ENCODE data around the gene RRP12. TPM values are rescaled to one million over a fixed set of nuclear protein-coding genes. Genes with fewer than 3 reads are reported as not detected.

The RRP12 gene
- total and polyA plus RNA-seq, 2 of the 4 experiments (the other 2 are of a cell fraction): 21.5 to 23.3 TPM

- Histone ChIP-seq H3K4me3 (ENCODE audit: insufficient read depth, low read depth, low read length) (no peak overlapping the region), H4K20me1 (ENCODE audit: insufficient read depth, low read length) (no peaks in the 10 kb centered on the region; the same call in 1 of the 2 replicates), H2BK20ac (ENCODE audit: low read depth, low read length) (no peak overlapping the region), H3K36me3 (ENCODE audit: control insufficient read depth, insufficient read depth, low read length) (peaks cover 63% of the 10 kb centered on the region), H3K9me3 (ENCODE audit: control insufficient read depth, insufficient read depth, low read length) (no peaks in the 10 kb centered on the region), H2BK5ac (ENCODE audit: low read depth, low read length, poor library complexity, severe bottlenecking) (no peak overlapping the region), H4K91ac (ENCODE audit: insufficient read depth, low read depth, low read length) (no peak overlapping the region), H3K23ac (ENCODE audit: low read depth, low read length) (no peak overlapping the region), H3K27ac (ENCODE audit: insufficient read depth, low read length) (no peak overlapping the region), H4K5ac (ENCODE audit: low read depth, low read length) (no peak overlapping the region), H3K4ac (ENCODE audit: low read depth, low read length) (no peak overlapping the region), H3K14ac (replicated peaks; ENCODE audit: low read depth, low read length) (no peak overlapping the region), H2AFZ (replicated peaks; ENCODE audit: low read length, poor library complexity) (no peak overlapping the region), H2BK15ac (ENCODE audit: low read depth, low read length) (no peak overlapping the region), H3K9ac (ENCODE audit: low read depth, low read length) (no peak overlapping the region), H3K27me3 (ENCODE audit: control insufficient read depth, insufficient read depth, low read length) (no peaks in the 10 kb centered on the region), H2AK9ac (replicated peaks; ENCODE audit: low read depth, low read length, poor library complexity) (no peak overlapping the region), H2BK120ac (ENCODE audit: low read depth, low read length) (no peak overlapping the region), H3K56ac (ENCODE audit: extremely low read depth, insufficient read depth, low read length) (no peak overlapping the region), H4K8ac (ENCODE audit: low read depth in 2 of 2, low read length in 2 of 2) (no peak overlapping the region), H3K4me2 (ENCODE audit: low read depth, low read length) (no peak overlapping the region), H3K18ac (ENCODE audit: low read depth, low read length) (no peak overlapping the region), H3K9me1 (ENCODE audit: insufficient read depth, low read length) (no peaks in the 10 kb centered on the region), H3K4me1 (ENCODE audit: control insufficient read depth, insufficient read depth, low read length) (no peaks in the 10 kb centered on the region), H2AK5ac (ENCODE audit: low read depth, low read length) (no peak overlapping the region), H3K79me1 (ENCODE audit: low read depth in 1 of 2, low read length in 2 of 2) (no peaks in the 10 kb centered on the region)
- dilution Hi-C loops (cut with HindIII; ENCODE audit: low sequenced_read_pairs, unreplicated experiment): no loop called here
- in situ Hi-C loops (cut with MboI; ENCODE audit: low sequenced_read_pairs): no loop called here
- BruUV-seq (replicated peaks): no TSS peak
- TF ChIP-seq, protein P1, sequence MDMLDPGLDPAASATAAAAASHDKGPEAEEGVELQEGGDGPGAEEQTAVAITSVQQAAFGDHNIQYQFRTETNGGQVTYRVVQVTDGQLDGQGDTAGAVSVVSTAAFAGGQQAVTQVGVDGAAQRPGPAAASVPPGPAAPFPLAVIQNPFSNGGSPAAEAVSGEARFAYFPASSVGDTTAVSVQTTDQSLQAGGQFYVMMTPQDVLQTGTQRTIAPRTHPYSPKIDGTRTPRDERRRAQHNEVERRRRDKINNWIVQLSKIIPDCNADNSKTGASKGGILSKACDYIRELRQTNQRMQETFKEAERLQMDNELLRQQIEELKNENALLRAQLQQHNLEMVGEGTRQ (IDR thresholded peaks at IDR 0.05; ENCODE audit: low read depth, low read length): no peak
- TF ChIP-seq CTCF (conservative IDR thresholded peaks at IDR 0.05; ENCODE audit: low read depth, low read length) (no peak), NFE2L2 (IDR thresholded peaks at IDR 0.05; ENCODE audit: low read depth, low read length) (no peak), MAZ (IDR thresholded peaks at IDR 0.05; ENCODE audit: borderline replicate concordance, low read depth, low read length) (no peak), BHLHE40 (IDR thresholded peaks at IDR 0.05; ENCODE audit: low read depth, low read length) (no peak), SMC3 (IDR thresholded peaks at IDR 0.05; ENCODE audit: low read depth, low read length) (no peak), MAFK (IDR thresholded peaks at IDR 0.05; ENCODE audit: low read depth, low read length) (no peak), RCOR1 (IDR thresholded peaks at IDR 0.05; ENCODE audit: insufficient replicate concordance, low read length) (no peak), RFX5 (IDR thresholded peaks at IDR 0.05; ENCODE audit: low read depth, low read length) (no peak), FOS (IDR thresholded peaks at IDR 0.05; ENCODE audit: low read depth, low read length) (no peak), CHD1 (IDR thresholded peaks at IDR 0.05; ENCODE audit: low read depth, low read length) (no peak)
- TF ChIP-seq, protein P2, sequence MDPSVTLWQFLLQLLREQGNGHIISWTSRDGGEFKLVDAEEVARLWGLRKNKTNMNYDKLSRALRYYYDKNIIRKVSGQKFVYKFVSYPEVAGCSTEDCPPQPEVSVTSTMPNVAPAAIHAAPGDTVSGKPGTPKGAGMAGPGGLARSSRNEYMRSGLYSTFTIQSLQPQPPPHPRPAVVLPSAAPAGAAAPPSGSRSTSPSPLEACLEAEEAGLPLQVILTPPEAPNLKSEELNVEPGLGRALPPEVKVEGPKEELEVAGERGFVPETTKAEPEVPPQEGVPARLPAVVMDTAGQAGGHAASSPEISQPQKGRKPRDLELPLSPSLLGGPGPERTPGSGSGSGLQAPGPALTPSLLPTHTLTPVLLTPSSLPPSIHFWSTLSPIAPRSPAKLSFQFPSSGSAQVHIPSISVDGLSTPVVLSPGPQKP (IDR thresholded peaks at IDR 0.05; ENCODE audit: borderline replicate concordance, low read depth, low read length): no peak
- ATAC-seq (ENCODE audit: low read depth) (no peak), DNase-seq (no peak)
- intact Hi-C loops (cut with micrococcal nuclease): no loop called here
- ChIA-PET CTCF (no interaction called here), POLR2A (ENCODE audit: unreplicated experiment) (no interaction called here)
- 97% methylated on average over 3 of the region's 7 CpGs; no CpG with 5 or more reads in 1 of the 2 experiments for WGBS, 2 experiments (ENCODE audit: extremely low coverage in 2 of 2, insufficient read length in 1 of 2)
Observed at GRCh38 chr10:97371696-97372095, 29.4 kb downstream of the RRP12 start.

All from IMR-90 (cell line).